ENCODE results near the gene COQ8B.

The COQ8B gene

DNA sequence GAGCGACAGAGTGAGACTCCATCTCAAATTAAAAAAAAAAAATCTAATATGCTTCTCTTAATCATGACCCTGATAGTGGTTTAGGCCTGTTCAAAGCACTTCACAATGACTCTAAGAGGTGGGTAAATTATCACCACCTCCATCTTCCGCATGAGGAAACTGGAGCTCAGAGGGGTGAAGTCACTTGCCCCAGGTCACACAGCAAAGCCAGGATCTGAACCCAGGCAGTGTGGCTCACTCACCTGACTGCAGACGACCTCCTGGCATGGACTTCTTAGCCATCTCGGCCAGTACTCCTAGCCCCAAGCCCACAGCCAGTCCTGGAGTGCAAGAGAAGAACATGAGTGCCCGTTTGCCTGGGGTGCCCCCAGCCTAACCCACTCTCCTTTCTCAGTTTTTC is 6.9 kb downstream of the COQ8B start:
- TF ChIP-seq, protein P1, sequence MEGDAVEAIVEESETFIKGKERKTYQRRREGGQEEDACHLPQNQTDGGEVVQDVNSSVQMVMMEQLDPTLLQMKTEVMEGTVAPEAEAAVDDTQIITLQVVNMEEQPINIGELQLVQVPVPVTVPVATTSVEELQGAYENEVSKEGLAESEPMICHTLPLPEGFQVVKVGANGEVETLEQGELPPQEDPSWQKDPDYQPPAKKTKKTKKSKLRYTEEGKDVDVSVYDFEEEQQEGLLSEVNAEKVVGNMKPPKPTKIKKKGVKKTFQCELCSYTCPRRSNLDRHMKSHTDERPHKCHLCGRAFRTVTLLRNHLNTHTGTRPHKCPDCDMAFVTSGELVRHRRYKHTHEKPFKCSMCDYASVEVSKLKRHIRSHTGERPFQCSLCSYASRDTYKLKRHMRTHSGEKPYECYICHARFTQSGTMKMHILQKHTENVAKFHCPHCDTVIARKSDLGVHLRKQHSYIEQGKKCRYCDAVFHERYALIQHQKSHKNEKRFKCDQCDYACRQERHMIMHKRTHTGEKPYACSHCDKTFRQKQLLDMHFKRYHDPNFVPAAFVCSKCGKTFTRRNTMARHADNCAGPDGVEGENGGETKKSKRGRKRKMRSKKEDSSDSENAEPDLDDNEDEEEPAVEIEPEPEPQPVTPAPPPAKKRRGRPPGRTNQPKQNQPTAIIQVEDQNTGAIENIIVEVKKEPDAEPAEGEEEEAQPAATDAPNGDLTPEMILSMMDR (IDR thresholded peaks at IDR 0.05; ENCODE audit: control insufficient read depth, insufficient read depth, low read depth, low read length, missing control alignments): no peak
- no peak for DNase-seq (ENCODE audit: low read depth)

DNA sequence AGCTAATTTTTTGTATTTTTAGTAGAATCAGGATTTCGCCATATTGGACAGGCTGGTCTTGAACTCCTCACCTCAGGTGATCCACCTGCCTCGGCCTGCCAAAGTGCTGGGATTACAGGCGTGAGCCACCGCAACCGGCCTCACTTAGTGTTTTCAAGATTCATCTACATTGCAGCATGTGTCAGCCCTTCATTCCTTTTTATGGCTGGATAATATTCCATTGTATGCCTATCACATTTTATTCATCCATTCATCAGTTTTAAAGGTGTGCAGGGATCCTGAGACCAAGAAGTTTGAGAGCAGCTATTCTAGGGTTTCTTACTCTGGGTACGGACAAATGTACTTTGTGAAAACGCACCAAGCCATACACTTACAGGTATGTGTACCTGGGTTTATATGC is 9.1 kb downstream of the COQ8B start:
- TF ChIP-seq, protein P1 (IDR thresholded peaks at IDR 0.05; ENCODE audit: control insufficient read depth, insufficient read depth, low read depth, low read length, missing control alignments): no peak
- H3K4me3 ChIP-seq (ENCODE audit: control insufficient read depth, low read depth, low read length): no peak overlapping the region
- no peak for DNase-seq (ENCODE audit: low read depth)

More for the DNA sequence above, 6.9 kb downstream of the COQ8B start:
- H3K4me3 ChIP-seq (ENCODE audit: control insufficient read depth, low read depth, low read length): no peak overlapping the region

DNA sequence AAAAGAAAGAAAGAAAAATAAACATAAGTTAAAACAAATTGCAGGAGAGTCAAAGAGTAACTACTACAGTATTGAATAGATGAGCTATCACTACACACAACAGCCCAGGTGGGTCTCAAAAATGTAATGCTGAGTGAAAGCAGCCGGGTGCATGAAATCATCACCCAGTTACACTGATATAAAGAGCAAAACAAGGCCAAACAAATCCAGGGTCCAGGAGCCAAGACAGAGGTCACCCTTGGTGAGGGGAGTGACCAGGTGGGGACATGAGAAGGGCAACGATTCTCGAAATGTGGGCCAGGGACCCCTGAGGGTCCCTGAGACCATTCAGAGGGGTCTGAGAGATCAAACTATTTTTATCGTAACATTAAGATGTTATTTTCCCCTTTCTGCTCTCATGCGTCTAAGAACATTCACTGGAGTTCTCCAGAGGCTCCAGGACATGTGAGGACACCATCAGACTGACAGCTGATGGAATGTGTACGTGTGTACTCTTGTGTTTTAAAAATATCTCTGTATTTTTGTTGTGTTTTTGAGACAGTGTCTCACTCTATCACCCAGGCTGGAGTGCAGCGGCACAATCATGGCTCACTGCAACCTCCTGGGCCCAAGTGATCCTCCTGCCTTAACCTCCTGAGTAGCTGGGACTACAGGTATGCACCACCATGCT is 10.6 kb downstream of the COQ8B start:
- no peak overlapping the region for H3K4me3 ChIP-seq (ENCODE audit: control insufficient read depth, low read depth, low read length)
- no peak for DNase-seq (ENCODE audit: low read depth)
- TF ChIP-seq, protein P1 (IDR thresholded peaks at IDR 0.05; ENCODE audit: control insufficient read depth, insufficient read depth, low read depth, low read length, missing control alignments): no peak

DNA sequence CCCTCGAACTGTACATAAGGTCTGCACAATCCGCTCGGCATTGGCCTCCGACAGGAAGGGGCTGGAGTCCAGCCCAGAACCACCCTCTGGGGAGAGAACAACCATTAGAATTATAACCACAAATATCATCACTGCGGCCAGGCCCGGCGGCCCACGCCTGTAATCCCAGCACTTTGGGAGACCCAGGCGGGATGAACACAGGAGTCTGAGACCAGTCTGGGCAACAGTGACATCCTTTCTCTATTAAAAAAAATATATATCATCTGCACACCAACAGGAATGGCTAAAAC is 11.4 kb downstream of the COQ8B start:
- DNase-seq (ENCODE audit: low read depth): no peak
- no peak overlapping the region for H3K4me3 ChIP-seq (ENCODE audit: control insufficient read depth, low read depth, low read length)
- TF ChIP-seq, protein P1 (IDR thresholded peaks at IDR 0.05; ENCODE audit: control insufficient read depth, insufficient read depth, low read depth, low read length, missing control alignments): no peak

DNA sequence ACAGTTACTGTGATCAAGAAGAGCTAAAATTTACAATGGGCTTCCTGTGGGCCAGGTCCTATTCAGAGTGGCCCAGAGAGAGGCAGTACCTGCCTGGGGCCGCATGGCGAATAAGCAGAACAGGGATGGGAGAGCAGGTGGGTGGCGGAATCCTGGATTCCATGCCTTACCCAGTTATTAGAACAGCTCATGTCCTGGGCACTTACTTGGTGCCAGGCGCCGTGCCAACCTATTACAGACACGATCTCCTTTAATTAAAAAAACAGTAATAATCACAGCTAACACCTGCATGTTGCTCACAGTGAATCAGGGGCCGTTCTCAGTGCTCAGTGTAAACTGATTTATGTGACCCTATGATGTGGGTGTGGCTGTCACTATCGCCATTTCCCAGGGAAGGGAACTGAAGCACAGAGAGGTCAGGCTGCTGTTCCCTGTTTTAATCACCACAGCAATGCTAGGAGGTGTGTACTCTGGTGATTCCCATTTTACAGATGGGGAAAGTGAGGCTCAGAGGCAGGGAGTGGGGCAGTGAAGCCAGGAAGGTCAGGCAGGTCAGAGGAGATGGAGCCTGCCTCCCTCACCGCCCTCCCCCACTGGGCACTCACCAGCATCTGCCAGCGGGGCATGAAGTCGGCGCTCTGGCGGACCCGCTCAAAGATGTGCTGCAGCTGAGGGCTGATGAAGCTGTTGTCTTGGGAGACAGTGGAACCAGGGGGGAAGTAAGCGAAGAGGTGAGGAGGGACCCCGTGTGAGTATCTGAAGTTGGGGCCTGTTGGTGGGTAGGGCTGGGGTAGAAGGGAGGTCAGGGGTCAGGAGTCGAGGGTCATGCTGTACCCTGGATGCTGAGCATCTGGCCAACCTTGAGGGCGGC is 12.0 kb downstream of the COQ8B start:
- DNase-seq (ENCODE audit: low read depth): no peak
- H3K4me3 ChIP-seq (ENCODE audit: control insufficient read depth, low read depth, low read length): no peak overlapping the region
- TF ChIP-seq, protein P1 (IDR thresholded peaks at IDR 0.05; ENCODE audit: control insufficient read depth, insufficient read depth, low read depth, low read length, missing control alignments): no peak

DNA sequence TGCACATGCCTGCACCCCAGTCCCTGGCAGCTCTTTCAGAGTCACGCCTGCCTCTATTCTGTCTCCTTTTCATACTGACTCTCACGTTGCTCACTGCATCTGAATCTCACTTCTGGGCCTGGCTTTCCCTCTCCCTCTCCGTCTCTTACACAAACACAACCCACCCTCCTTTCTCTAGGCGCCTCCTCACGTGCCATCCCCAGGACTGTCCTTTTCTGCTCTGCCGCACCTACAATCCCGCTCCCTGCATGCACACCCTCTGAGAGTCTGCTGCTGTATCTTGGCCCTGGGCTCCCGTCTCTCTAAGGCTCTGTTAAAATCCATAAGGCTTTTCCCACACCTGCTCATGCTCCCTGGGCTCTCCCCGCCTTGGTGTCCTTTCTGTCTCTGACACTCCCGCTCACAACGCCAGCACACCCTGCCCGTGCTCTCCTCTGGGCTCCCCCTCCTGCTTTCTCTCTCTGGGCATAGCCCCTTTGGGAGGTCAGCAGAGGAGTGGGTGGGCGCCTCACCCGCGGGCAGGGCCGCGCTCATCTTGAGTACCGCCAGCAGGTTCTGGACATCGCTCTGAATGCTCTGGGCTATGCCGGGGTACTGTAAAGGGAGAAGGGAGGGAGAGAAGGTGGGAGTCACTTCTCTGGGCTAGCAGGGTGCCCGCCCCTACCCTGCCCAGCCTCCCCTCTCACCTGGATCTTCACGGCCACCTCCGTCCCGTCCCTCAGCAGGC is 13.5 kb downstream of the COQ8B start:
- no peak overlapping the region for H3K4me3 ChIP-seq (ENCODE audit: control insufficient read depth, low read depth, low read length)
- TF ChIP-seq, protein P1 (IDR thresholded peaks at IDR 0.05; ENCODE audit: control insufficient read depth, insufficient read depth, low read depth, low read length, missing control alignments): no peak
- DNase-seq (ENCODE audit: low read depth): no peak

All from AG09309 (cell line).